ENCODE results near the gene UPF2.

UPF2 gene

GRCh38 chr10:11884706-11885423 lies 157.7 kb downstream of the UPF2 start:
- DNase-seq (ENCODE audit: low spot score) = no peak

- DNase-seq (ENCODE audit: low spot score) = no peak
Measured at GRCh38 chr10:11882646-11883375, 159.8 kb downstream of the UPF2 start.

GRCh38 chr10:11881477-11882417 lies 160.9 kb downstream of the UPF2 start:
- no peak for DNase-seq (ENCODE audit: low spot score)

DNA sequence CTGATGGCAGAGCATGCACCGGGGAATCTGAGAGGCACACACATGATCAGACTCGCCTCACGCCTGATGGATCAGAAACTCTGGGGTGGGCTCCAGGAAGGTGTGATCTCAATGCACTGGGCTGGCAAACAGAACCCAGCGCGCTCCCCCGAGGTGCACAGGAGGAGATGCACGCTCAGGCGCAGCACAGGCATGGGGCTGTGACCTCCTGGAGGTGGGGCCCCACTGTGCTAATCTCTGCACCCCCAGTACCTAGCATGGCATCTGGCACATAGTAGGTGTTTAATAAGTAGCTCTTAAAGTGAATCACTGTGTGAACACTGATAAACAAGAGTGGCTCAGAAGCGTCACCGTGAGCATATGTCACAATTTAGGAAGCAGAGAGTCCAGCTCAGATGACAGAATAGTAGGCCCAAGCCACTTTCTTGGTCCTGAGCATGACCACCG lies 161.6 kb downstream of the UPF2 start:
- no peak for DNase-seq (ENCODE audit: low spot score)

- DNase-seq (ENCODE audit: low spot score) = no peak
Measured at GRCh38 chr10:11880151-11881029, 162.2 kb downstream of the UPF2 start.

DNA sequence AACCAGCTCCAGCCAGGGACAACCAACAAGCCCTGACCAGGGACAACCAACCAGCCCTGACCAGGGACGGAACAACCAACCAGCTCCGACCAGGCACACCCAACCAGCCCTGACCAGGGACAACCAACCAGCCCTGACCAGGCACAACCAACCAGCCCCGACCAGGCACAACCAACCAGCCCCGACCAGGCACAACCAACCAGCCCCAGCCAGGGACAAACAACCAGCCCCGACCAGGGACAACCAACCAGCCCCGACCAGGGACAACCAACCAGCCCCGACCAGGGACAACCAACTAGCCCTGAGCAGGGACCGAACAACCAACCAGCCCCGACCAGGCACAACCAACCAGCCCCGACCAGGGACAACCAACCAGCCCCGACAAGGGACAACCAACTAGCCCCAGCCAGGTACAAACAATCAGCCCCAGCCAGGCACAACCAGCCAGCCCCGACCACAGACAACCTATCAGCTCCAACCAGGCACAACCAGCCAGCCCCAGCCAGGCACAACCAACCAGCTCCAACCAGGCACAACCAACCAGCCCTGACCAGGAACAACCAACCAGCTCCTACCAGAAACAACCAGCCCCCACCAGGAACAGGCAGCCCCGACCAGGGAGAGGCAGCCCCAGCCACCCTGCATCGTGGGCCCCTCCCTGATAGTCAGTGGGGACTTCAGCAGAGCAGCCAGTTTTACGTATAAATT lies 163.1 kb downstream of the UPF2 start:
- no peak for DNase-seq (ENCODE audit: low spot score)

DNA sequence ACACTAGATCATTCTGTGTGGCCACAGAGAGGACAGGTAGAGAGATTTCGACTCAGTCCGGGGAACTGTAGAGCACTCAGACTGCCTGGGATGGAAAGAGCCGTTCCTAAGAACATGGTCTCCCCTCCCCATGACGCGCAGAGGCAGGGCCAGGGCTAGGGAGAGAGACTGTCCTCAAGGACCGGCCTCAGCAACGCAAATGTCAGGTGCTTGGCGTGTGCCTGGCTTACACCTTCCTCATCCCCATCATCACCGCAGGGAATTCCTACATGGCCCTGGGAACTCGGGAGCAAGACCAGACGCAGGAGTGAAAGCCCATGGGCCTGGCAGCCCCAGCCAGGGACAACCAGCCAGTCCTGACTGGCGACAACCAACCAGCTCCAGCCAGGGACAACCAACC lies 163.8 kb downstream of the UPF2 start:
- no peak for DNase-seq (ENCODE audit: low spot score)

- DNase-seq (ENCODE audit: low spot score) = no peak
Measured at GRCh38 chr10:11877591-11877905, 165.1 kb downstream of the UPF2 start.

DNA sequence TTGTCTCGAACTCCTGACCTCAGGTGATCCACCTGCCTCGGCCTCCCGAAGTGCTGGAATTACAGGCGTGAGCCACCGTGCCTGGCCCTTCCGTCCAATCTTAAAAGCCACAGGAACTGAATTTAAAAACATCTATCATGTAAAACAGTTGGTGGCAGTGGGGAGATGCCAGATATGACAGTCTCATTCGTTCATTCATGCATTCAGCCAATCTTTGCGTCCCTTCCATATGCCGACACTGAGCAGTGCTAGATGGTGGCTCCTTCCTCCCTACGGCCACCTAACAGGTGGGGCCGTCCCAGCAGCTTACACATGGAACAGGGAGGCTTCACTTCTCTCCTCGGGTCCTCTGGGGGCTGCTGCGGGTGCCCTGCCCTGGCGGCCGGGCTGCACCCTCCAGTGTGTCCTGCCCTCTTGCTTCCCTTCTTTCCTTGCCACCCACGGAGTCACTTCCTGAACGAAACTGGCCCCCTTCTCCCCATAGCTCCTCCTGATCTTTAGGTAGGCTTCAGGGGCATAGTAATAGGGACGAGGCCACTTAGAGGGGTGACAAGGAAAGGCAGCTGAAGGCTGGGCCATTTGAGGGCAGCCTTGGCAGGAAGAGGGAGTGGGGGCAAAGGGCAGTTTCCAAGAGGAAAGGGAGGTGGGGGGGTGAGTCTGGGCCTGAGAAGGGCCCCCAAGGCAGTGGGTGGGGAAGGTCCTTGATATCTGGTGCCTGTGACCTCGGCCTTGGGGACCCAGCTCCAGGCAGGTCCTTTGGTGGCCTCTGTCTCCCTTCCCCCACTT lies 165.6 kb downstream of the UPF2 start:
- no peak for DNase-seq (ENCODE audit: low spot score)

DNA sequence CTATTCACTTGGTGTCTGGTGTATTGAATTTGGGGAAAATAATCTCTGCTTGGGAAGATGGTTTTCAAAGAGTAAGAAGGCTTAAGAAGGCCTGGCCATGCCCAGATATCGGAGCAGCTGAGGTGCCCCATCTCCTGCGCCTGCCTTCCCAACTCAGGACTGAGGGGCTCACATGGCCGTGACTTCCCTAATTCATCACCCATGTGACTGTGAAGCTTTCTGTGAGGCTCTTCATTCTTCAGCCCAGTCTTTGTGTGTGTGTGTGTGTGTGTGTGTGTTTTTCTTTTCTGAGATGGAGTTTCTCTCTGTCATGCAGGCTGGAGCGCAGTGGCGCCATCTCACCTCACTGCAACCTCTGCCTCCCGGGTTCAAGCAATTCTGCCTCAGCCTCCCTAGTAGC lies 166.3 kb downstream of the UPF2 start:
- DNase-seq (ENCODE audit: low spot score) = no peak

GRCh38 chr10:11875494-11876281 lies 166.9 kb downstream of the UPF2 start:
- DNase-seq (ENCODE audit: low spot score) = peak; percentile 81

DNA sequence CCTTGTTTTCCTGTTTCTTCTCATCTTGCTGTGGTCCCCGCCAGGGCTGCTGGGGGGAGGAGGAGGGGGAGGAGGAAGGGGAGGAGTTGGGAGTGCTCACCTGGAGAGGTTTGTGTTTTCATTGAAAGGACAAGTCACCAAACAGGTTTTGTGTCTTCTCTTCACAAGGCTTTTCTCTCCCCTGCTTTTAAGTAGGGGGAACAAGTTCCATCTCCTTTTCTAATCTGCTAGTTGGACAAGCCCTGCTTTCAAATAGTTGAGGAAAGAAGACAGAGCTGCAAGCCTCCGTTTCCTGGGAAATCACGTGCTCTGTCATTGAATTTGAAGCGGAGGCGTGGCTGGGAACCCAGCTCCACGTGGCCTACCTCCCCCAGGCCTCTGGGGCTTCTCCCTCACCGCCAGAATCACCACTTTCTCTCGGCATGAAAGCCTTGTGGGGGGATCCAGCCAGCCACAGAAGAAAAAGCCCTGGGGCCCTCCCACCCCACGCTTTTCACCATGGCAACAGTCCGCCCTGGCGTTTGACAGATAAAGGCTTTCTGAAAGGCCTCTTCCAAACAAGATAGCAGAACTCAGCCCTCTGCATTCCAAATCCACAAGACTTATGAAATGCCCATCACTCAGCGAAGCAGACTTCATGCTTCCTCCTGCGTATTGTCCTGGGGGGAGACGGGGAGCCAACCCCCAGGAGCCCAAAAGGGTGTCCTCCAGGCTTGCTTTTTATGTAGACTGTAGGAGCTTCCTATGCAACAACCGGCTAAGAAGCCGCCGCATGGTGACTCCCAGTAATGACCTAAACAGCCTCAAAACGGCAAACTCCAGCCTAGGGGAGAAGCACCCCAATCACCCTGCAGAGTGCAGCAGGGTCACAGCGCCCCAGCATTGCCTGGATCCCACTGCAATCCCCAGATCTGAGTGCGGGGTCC lies 167.8 kb downstream of the UPF2 start:
- peak; percentile 42 for DNase-seq (ENCODE audit: low spot score)

DNA sequence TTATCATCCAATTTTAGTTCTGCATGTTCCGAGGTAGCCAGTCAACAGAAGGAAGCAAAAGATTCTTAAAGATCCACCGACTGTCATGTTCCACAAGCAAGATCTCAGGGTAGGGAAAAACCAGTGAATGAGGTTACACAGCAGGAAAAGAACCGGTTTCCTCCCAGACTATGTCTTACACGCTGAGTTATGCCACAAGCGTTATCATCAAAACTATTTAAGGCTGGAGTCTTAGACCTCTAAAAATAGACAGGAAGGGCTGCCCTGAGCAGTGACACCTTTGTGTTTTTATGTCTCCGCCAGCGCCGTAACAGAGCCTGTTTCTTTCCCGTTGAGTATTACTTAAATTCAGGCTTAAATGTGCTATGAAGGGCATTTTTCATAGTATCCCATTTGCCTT lies 171.1 kb downstream of the UPF2 start:
- no peak for DNase-seq (ENCODE audit: low spot score)

DNA sequence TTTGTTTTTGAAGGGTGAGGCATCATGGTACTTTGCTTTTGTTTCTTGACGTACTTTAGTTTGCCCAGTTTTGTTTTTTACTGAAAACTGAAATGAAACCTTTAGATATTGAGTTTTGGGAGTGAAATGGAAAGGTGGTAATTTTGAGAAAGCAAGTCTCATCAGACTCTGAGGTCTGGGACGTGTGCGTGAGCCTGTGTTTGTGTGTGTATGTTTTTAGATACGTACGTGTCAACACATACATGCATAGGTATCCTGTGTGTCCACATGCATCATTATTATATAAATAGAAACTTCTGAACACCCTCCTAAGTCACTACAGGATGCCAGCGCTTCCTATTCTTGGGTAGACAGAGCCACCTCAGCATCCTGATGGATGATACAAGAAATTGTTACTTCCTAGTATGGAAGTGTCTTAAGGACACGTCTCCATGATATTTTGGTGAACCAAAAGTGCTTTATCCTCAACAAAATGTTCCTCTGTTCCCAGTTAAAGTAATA lies 171.7 kb downstream of the UPF2 start:
- DNase-seq (ENCODE audit: low spot score) = no peak

DNA sequence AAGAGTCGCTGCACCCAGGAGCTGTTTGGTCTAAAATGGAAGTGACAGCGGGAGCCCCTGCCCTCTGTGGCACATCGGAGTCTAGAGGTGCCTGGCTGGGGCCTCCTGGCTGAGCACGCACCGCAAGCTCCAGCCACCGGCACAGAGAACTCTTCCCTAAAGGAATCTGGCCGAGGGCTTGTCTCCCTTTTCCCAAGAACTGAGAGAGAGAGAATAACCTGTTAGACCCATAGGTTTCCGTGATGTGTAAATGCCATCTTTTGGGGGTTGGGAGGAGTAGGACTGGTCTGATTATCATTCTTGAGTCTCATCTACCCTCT lies 172.2 kb downstream of the UPF2 start:
- no peak for DNase-seq (ENCODE audit: low spot score)

Measured in hepatic stellate cell (primary cell).